ENCODE results near the gene LUZP1. TPM values are rescaled to one million over a fixed set of nuclear protein-coding genes. Genes with fewer than 3 reads are reported as not detected.

The LUZP1 gene
- total RNA-seq, 1 experiment from 2014 or later, result 40.2 TPM

DNA sequence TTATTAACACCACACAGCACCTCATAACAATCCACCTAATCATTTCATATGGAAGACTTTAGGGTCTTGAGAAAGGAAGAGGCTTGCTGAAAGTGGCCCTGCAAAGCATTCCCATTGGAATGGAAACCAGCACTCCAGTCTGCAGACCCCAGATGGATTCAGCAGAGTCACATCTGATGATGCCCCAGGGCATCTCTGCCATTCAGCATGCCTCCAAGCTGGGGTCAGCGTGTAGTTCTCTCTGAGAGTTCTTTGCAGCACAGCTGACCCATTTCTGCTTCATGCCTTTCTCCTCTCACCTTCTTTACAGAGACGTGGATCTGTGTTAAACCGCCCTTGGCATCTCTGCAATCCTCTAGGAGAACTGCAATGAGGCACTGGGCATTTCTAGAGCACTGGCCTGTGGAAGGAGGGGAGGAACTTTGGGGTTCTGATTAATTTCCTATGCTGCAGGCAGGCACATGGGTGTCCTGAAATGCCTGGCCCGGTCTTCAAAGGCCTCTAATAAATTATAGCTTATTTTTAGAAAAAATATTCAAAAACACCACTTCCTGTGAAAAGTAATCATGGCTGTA is 2.6 kb upstream of the LUZP1 start:
- TF ChIP-seq TCF7L2 (IDR thresholded peaks at IDR 0.05; ENCODE audit: low read depth, low read length) (no peak), POLR2AphosphoS5 (IDR thresholded peaks at IDR 0.05; ENCODE audit: low read depth, low read length) (no peak), SIN3A (IDR thresholded peaks at IDR 0.05; ENCODE audit: borderline replicate concordance, insufficient read depth, low read depth, low read length) (no peak)
- TF ChIP-seq, protein P1, sequence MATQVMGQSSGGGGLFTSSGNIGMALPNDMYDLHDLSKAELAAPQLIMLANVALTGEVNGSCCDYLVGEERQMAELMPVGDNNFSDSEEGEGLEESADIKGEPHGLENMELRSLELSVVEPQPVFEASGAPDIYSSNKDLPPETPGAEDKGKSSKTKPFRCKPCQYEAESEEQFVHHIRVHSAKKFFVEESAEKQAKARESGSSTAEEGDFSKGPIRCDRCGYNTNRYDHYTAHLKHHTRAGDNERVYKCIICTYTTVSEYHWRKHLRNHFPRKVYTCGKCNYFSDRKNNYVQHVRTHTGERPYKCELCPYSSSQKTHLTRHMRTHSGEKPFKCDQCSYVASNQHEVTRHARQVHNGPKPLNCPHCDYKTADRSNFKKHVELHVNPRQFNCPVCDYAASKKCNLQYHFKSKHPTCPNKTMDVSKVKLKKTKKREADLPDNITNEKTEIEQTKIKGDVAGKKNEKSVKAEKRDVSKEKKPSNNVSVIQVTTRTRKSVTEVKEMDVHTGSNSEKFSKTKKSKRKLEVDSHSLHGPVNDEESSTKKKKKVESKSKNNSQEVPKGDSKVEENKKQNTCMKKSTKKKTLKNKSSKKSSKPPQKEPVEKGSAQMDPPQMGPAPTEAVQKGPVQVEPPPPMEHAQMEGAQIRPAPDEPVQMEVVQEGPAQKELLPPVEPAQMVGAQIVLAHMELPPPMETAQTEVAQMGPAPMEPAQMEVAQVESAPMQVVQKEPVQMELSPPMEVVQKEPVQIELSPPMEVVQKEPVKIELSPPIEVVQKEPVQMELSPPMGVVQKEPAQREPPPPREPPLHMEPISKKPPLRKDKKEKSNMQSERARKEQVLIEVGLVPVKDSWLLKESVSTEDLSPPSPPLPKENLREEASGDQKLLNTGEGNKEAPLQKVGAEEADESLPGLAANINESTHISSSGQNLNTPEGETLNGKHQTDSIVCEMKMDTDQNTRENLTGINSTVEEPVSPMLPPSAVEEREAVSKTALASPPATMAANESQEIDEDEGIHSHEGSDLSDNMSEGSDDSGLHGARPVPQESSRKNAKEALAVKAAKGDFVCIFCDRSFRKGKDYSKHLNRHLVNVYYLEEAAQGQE (IDR thresholded peaks at IDR 0.05; ENCODE audit: insufficient read depth in 1 of 2, low read depth in 2 of 2, low read length in 1 of 2), result no peak
- TF ChIP-seq, protein P2, sequence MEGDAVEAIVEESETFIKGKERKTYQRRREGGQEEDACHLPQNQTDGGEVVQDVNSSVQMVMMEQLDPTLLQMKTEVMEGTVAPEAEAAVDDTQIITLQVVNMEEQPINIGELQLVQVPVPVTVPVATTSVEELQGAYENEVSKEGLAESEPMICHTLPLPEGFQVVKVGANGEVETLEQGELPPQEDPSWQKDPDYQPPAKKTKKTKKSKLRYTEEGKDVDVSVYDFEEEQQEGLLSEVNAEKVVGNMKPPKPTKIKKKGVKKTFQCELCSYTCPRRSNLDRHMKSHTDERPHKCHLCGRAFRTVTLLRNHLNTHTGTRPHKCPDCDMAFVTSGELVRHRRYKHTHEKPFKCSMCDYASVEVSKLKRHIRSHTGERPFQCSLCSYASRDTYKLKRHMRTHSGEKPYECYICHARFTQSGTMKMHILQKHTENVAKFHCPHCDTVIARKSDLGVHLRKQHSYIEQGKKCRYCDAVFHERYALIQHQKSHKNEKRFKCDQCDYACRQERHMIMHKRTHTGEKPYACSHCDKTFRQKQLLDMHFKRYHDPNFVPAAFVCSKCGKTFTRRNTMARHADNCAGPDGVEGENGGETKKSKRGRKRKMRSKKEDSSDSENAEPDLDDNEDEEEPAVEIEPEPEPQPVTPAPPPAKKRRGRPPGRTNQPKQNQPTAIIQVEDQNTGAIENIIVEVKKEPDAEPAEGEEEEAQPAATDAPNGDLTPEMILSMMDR (IDR thresholded peaks at IDR 0.05), result no peak
- intact Hi-C loops (cut with micrococcal nuclease; ENCODE audit: unreplicated experiment) (no loop called here), in situ Hi-C loops (cut with HindIII; ENCODE audit: low pct_unique_long_range_greater_than_20kb, low sequenced_read_pairs) (no loop called here)
- H3K27me3 ChIP-seq (ENCODE audit: control insufficient read depth, insufficient read depth, low read length), result no peaks in the 10 kb centered on the region
- no peak overlapping the region for H3K27ac ChIP-seq (ENCODE audit: low read length)
- H3K9me3 ChIP-seq (ENCODE audit: control insufficient read depth, insufficient read depth, low read depth, low read length), result no peaks in the 10 kb centered on the region
- ChIA-PET POLR2A (interaction anchor here (0.5 kb wide), 1 partner anchor 11 kb away, joined by 8 read pairs; no protein-coding TSS in a partner anchor), CTCF (interaction anchor here (1.4 kb wide), 1 partner anchor 13 kb away, joined by 5 read pairs; no protein-coding TSS in a partner anchor)
- no TSS peak for BruUV-seq (replicated peaks)
- H3K36me3 ChIP-seq (ENCODE audit: control insufficient read depth, insufficient read depth, low read length), result no peaks in the 10 kb centered on the region
- no peak for DNase-seq (ENCODE audit: low read depth, low spot score)
- no peak overlapping the region for H3K4me3 ChIP-seq (ENCODE audit: low read depth in 2 of 2, low read length in 2 of 2)
- peaks cover 19% of the 10 kb centered on the region; the same call in 1 of the 2 replicates for H3K4me1 ChIP-seq (ENCODE audit: control insufficient read depth, insufficient read depth, low read length)
- no peak for ATAC-seq

DNA sequence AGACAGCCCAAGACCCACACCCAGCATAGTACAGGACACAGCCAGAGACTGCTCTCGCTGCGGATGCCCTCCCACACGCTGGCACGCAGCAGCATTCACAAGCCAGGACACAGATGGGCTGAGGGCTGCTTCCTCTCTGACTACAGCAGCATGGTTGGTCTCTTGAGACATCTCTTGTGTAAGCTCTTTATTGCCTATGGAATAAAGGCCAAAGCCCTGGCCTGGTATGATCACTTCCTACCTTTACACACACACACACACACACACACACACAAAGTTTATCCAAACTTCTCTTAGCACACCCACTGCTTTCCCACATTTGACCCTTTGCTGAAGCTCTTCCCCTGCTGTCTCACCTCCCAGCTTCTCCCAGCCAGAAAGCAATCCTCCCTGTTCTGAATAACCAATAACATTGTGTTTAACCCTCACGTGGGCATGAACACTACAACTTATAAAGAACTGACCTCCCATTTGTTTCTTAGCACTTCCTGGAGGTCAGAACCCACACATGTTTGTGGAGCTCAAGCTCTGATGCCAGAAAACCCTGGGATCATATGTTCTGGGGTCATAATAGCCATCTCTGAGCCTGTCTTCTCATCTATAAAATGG is 1.2 kb upstream of the LUZP1 start:
- H3K36me3 ChIP-seq (ENCODE audit: control insufficient read depth, insufficient read depth, low read length), result no peaks in the 10 kb centered on the region
- TF ChIP-seq SIN3A (IDR thresholded peaks at IDR 0.05; ENCODE audit: borderline replicate concordance, insufficient read depth, low read depth, low read length) (no peak), TCF7L2 (IDR thresholded peaks at IDR 0.05; ENCODE audit: low read depth, low read length) (no peak), POLR2AphosphoS5 (IDR thresholded peaks at IDR 0.05; ENCODE audit: low read depth, low read length) (no peak)
- TF ChIP-seq, protein P2 (IDR thresholded peaks at IDR 0.05), result no peak
- TF ChIP-seq, protein P1 (IDR thresholded peaks at IDR 0.05; ENCODE audit: insufficient read depth in 1 of 2, low read depth in 2 of 2, low read length in 1 of 2), result no peak
- peaks cover 23% of the 10 kb centered on the region; the same call in 1 of the 2 replicates for H3K4me1 ChIP-seq (ENCODE audit: control insufficient read depth, insufficient read depth, low read length)
- DNase-seq (ENCODE audit: low read depth, low spot score), result no peak
- no peaks in the 10 kb centered on the region for H3K27me3 ChIP-seq (ENCODE audit: control insufficient read depth, insufficient read depth, low read length)
- POLR2A ChIA-PET, result interaction anchor here (0.6 kb wide), 3 partner anchors 15 to 113 kb away, joined by 3 to 7 read pairs (median 3); no protein-coding TSS in a partner anchor
- intact Hi-C loops (cut with micrococcal nuclease; ENCODE audit: unreplicated experiment) (loop anchor here (2.0 kb wide), 1 partner anchor 63 kb away; no protein-coding TSS in a partner anchor), in situ Hi-C loops (cut with HindIII; ENCODE audit: low pct_unique_long_range_greater_than_20kb, low sequenced_read_pairs) (no loop called here)
- CTCF ChIA-PET, result interaction anchor here (0.7 to 0.8 kb wide), 3 partner anchors 14 to 85 kb away, joined by 3 to 6 read pairs (median 3); no protein-coding TSS in a partner anchor
- H3K9me3 ChIP-seq (ENCODE audit: control insufficient read depth, insufficient read depth, low read depth, low read length), result no peaks in the 10 kb centered on the region
- no TSS peak for BruUV-seq (replicated peaks)
- ATAC-seq, result peak; percentile 66
- peak overlapping the region; percentile 74 to 96 for H3K4me3 ChIP-seq (ENCODE audit: low read depth in 2 of 2, low read length in 2 of 2)
- peak overlapping the region; percentile 70 for H3K27ac ChIP-seq (ENCODE audit: low read length)

All from Panc1 (cell line).